ENCODE data around the gene UBE2V1. TPM values are rescaled to one million over a fixed set of nuclear protein-coding genes. Genes with fewer than 3 reads are reported as not detected.

UBE2V1 gene
- total and polyA plus RNA-seq, 2 donors (not counting 3 experiments of a cell fraction or from before 2014, with no cell fraction given) = 145 to 156 TPM

GRCh38 chr20:50146214-50146613 is 33.3 kb upstream of the UBE2V1 start:
- CTCF ChIA-PET = interaction anchor here (1.5 to 2.5 kb wide), 2 partner anchors 8 to 167 kb away, joined by 8 to 14 read pairs; no protein-coding TSS in a partner anchor
- no peaks in the 10 kb centered on the region for H4K20me1 ChIP-seq (replicated peaks; ENCODE audit: control insufficient read depth, extremely low read depth, insufficient read depth, low read length)
- peaks cover 12 to 15% of the 10 kb centered on the region in 2 experiments for H3K36me3 ChIP-seq (ENCODE audit: control insufficient read depth in 2 of 2, extremely low read depth in 1 of 2, insufficient read depth in 2 of 2, low read length in 2 of 2)
- dilution Hi-C loops (cut with MboI; ENCODE audit: extremely low pct_ligation_motif_present, low sequenced_read_pairs) = no loop called here
- intact Hi-C loops (cut with micrococcal nuclease) = no loop called here
- peak overlapping the region; percentile 68 for H3K4me2 ChIP-seq (ENCODE audit: insufficient read depth, low read length)
- no peaks in the 10 kb centered on the region for H3K27me3 ChIP-seq (ENCODE audit: control insufficient read depth in 2 of 2, insufficient read depth in 2 of 2, low read length in 2 of 2)
- H3K79me2 ChIP-seq (ENCODE audit: control insufficient read depth, insufficient read depth, low read length) = peaks cover 78% of the 10 kb centered on the region
- H3K9me1 ChIP-seq (replicated peaks; ENCODE audit: control insufficient read depth, extremely low read depth, insufficient read depth, low read length) = no peaks in the 10 kb centered on the region
- H3K4me3 ChIP-seq (replicated peaks in 1 of 3; ENCODE audit: insufficient read depth in 1 of 3, low read depth in 1 of 3, low read length in 3 of 3) = no peak overlapping the region
- POLR2A ChIA-PET = no interaction called here
- TF ChIP-seq MYC (IDR thresholded peaks at IDR 0.05; ENCODE audit: low read depth, low read length) (no peak), EZH2 (IDR thresholded peaks at IDR 0.05; ENCODE audit: borderline replicate concordance, low read depth, low read length, severe bottlenecking) (no peak), CTCF (IDR thresholded peaks at IDR 0.05; ENCODE audit: extremely low read depth in 1 of 2, insufficient read depth in 1 of 2, low read depth in 1 of 2, low read length in 2 of 2) (no peak), GATA2 (IDR thresholded peaks at IDR 0.05; ENCODE audit: insufficient read depth, insufficient read length, low read depth, low read length) (no peak), JUN (IDR thresholded peaks at IDR 0.05; ENCODE audit: borderline replicate concordance, insufficient read depth, insufficient read length, low read depth) (no peak), POLR2AphosphoS5 (IDR thresholded peaks at IDR 0.05; ENCODE audit: insufficient read depth, low read depth, low read length) (no peak), FOS (IDR thresholded peaks at IDR 0.05; ENCODE audit: borderline replicate concordance, insufficient read depth, low read length) (no peak), POLR2A (IDR thresholded peaks at IDR 0.05; ENCODE audit: low read depth, low read length) (no peak), MAX (IDR thresholded peaks at IDR 0.05; ENCODE audit: insufficient read depth, insufficient read length) (no peak)
- DNase-seq (ENCODE audit: low read depth, low spot score) = no peak
- BruUV-seq (replicated peaks) = no TSS peak
- peaks cover 84% of the 10 kb centered on the region for H3K4me1 ChIP-seq (ENCODE audit: control insufficient read depth, extremely low read depth, insufficient read depth, low read length)
- H2AFZ ChIP-seq (ENCODE audit: low read depth, low read length) = no peak overlapping the region
- no peaks in the 10 kb centered on the region for H3K9me3 ChIP-seq (replicated peaks; ENCODE audit: control insufficient read depth, insufficient read depth, low read length)
- H3K9ac ChIP-seq (replicated peaks; ENCODE audit: extremely low read depth, insufficient read depth, low read length) = peak overlapping the region; percentile 85
- peak overlapping the region; percentile 96 for H3K27ac ChIP-seq (ENCODE audit: insufficient read depth, low read depth, low read length)
- FAIRE-seq = no peak

All from endothelial cell of umbilical vein (primary cell).